ENCODE measurements around the gene LAMC2.

GRCh38 chr1:183218027-183218618, 32.1 kb downstream of the LAMC2 start:
- TF ChIP-seq CTCF (conservative IDR thresholded peaks at IDR 0.05; ENCODE audit: low read depth, low read length) (no peak), EZH2 (IDR thresholded peaks at IDR 0.05; ENCODE audit: borderline replicate concordance, low read depth, low read length, poor library complexity, severe bottlenecking) (no peak)

Measured in A673 (cell line).